Uterus (tissue), 4 donors: ENCODE data around the gene EML6. TPM values are rescaled to one million over a fixed set of nuclear protein-coding genes. Genes with fewer than 3 reads are reported as not detected.

Experiments
- DNase-seq, 2 donors: peaks; one replicate each; pipeline ENCODE4 v3.0.0-alpha.2; 2019 to 2020
- H3K27ac ChIP-seq, 2 donors: fragments of 200-600 bp; sonication (generic); 1 replicate in 1 of 2; 2 replicates in 1 of 2; pipeline ENCODE4 v1.5.1; 2016 to 2018
- H3K27me3 ChIP-seq, 2 donors: fragments of 200-600 bp; sonication (generic); one replicate each; pipeline ENCODE4 v1.5.1; 2018 to 2019; ENCODE audit warnings: control low read depth in 1 of 2
- H3K36me3 ChIP-seq, 2 donors: fragments of 200-600 bp; sonication (generic); one replicate each; pipeline ENCODE4 v1.5.1; 2019; ENCODE audit warnings: control low read depth in 1 of 2
- H3K4me1 ChIP-seq, 2 donors: fragments of 200-600 bp; sonication (generic); one replicate each; pipeline ENCODE4 v1.5.1; 2018 to 2019; ENCODE audit warnings: control low read depth in 1 of 2
- H3K4me3 ChIP-seq, 2 donors: fragments of 200-600 bp; sonication (generic); 1 replicate in 1 of 2; 2 replicates in 1 of 2; pipeline ENCODE4 v1.5.1; 2018 to 2019; ENCODE audit warnings: mild to moderate bottlenecking in 1 of 2
- H3K9me3 ChIP-seq, 2 donors: fragments of 200-600 bp; sonication (generic); one replicate each; pipeline ENCODE4 v1.5.1; 2019; ENCODE audit warnings: control low read depth in 1 of 2
- POLR2A ChIP-seq, 2 donors: fragments of 450-650 bp; IDR thresholded peaks; one replicate each; pipeline ENCODE4 v1.6.1; 2016; ENCODE audit warnings: antibody characterized with exemption in 2 of 2, mild to moderate bottlenecking in 1 of 2, moderate library complexity in 1 of 2
- intact Hi-C: fragments of 100-400 bp; cut with DNase I; formaldehyde crosslinking; loops from one replicate; pipeline ENCODE4 v1.15.1; 2023; ENCODE audit warnings: low total_unique reads
- total RNA-seq, 4 donors: library from RNA; depleted of rRNA in 3 of 4; stranded (reverse); fragments of >200 nt in 3 of 4; gene quantifications; one replicate each; pipeline versions ENCODE4 v1.1.0 to v1.2.4, GENCODE V29; 2014 to 2023
- TF ChIP-seq, protein P1 (sequence below), 4 experiments: fragments of 200-600 bp in 2 of 4; fragments of 450-650 bp in 2 of 4; sonication (generic) in 2 of 4; IDR thresholded peaks; one replicate each; pipeline ENCODE4 v1.5.1; 2016 to 2019; ENCODE audit warnings: antibody characterized with exemption in 4 of 4, mild to moderate bottlenecking in 2 of 4, moderate library complexity in 1 of 4
- donor health status: DM: yes; HTN: yes; CAD: no.

Gene EML6
- total RNA-seq, 4 donors from 2014 or later, result 0.26 to 2.4 (median 1.5) TPM

- TF ChIP-seq, protein P1, sequence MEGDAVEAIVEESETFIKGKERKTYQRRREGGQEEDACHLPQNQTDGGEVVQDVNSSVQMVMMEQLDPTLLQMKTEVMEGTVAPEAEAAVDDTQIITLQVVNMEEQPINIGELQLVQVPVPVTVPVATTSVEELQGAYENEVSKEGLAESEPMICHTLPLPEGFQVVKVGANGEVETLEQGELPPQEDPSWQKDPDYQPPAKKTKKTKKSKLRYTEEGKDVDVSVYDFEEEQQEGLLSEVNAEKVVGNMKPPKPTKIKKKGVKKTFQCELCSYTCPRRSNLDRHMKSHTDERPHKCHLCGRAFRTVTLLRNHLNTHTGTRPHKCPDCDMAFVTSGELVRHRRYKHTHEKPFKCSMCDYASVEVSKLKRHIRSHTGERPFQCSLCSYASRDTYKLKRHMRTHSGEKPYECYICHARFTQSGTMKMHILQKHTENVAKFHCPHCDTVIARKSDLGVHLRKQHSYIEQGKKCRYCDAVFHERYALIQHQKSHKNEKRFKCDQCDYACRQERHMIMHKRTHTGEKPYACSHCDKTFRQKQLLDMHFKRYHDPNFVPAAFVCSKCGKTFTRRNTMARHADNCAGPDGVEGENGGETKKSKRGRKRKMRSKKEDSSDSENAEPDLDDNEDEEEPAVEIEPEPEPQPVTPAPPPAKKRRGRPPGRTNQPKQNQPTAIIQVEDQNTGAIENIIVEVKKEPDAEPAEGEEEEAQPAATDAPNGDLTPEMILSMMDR (IDR thresholded peaks at IDR 0.05), result no peak
- no peaks in the 10 kb centered on the region for H3K27me3 ChIP-seq
- H3K4me3 ChIP-seq, result no peak overlapping the region
- H3K4me1 ChIP-seq, result no peaks in the 10 kb centered on the region
- no peak for DNase-seq
- no peaks in the 10 kb centered on the region for H3K9me3 ChIP-seq
- no peaks in the 10 kb centered on the region for H3K36me3 ChIP-seq
- H3K27ac ChIP-seq, result no peak overlapping the region
- intact Hi-C loops, result no loop called here
Measured at GRCh38 chr2:54915101-54915500, 191.6 kb downstream of the EML6 start.

- Histone ChIP-seq H3K36me3 (no peaks in the 10 kb centered on the region), H3K27ac (no peak overlapping the region), H3K9me3 (no peaks in the 10 kb centered on the region), H3K4me1 (no peaks in the 10 kb centered on the region), H3K27me3 (no peaks in the 10 kb centered on the region), H3K4me3 (no peak overlapping the region)
- DNase-seq, result no peak
- no peak for TF ChIP-seq POLR2A (IDR thresholded peaks at IDR 0.05)
- TF ChIP-seq, protein P1 (IDR thresholded peaks at IDR 0.05), result no peak
- intact Hi-C loops, result no loop called here
Measured at GRCh38 chr2:54916637-54917036, 193.2 kb downstream of the EML6 start.

GRCh38 chr2:54918647-54919280, 195.3 kb downstream of the EML6 start:
- no peaks in the 10 kb centered on the region for H3K27me3 ChIP-seq
- intact Hi-C loops, result no loop called here
- H3K36me3 ChIP-seq, result no peaks in the 10 kb centered on the region
- H3K27ac ChIP-seq, result no peak overlapping the region
- H3K4me1 ChIP-seq, result no peaks in the 10 kb centered on the region
- no peak for DNase-seq
- TF ChIP-seq, protein P1 (IDR thresholded peaks at IDR 0.05), result no peak
- TF ChIP-seq POLR2A (IDR thresholded peaks at IDR 0.05), result no peak
- H3K4me3 ChIP-seq, result no peak overlapping the region
- H3K9me3 ChIP-seq, result no peaks in the 10 kb centered on the region

- TF ChIP-seq, protein P1 (IDR thresholded peaks at IDR 0.05), result no peak
- TF ChIP-seq POLR2A (IDR thresholded peaks at IDR 0.05), result no peak
- no peaks in the 10 kb centered on the region for H3K36me3 ChIP-seq
- no peak for DNase-seq
- no peaks in the 10 kb centered on the region for H3K27me3 ChIP-seq
- H3K9me3 ChIP-seq, result no peaks in the 10 kb centered on the region
- intact Hi-C loops, result no loop called here
- no peaks in the 10 kb centered on the region for H3K4me1 ChIP-seq
- H3K4me3 ChIP-seq, result no peak overlapping the region
- H3K27ac ChIP-seq, result no peak overlapping the region
Measured at GRCh38 chr2:54920660-54921059, 197.2 kb downstream of the EML6 start.

GRCh38 chr2:54924121-54924520, 200.7 kb downstream of the EML6 start:
- Histone ChIP-seq H3K4me1 (no peaks in the 10 kb centered on the region), H3K9me3 (no peaks in the 10 kb centered on the region), H3K36me3 (no peaks in the 10 kb centered on the region), H3K27ac (no peak overlapping the region), H3K4me3 (no peak overlapping the region), H3K27me3 (no peaks in the 10 kb centered on the region)
- no peak for DNase-seq
- intact Hi-C loops, result no loop called here
- no peak for TF ChIP-seq POLR2A (IDR thresholded peaks at IDR 0.05)
- TF ChIP-seq, protein P1 (IDR thresholded peaks at IDR 0.05), result no peak
